GF-D8 (cell line): Measurements from ENCODE around the gene MAIP1.

Experiments
- DNase-seq: peaks from one replicate; lab custom pipeline; 2025; lab: John Stamatoyannopoulos, UW

Gene MAIP1

GRCh38 chr2:199950396-199950795 is 5.0 kb upstream of the MAIP1 start:
- DNase-seq = no peak

GRCh38 chr2:199951023-199951422 is 4.4 kb upstream of the MAIP1 start:
- no peak for DNase-seq

GRCh38 chr2:199955007-199955338 is 409 bp upstream of the MAIP1 start:
- no peak for DNase-seq

GRCh38 chr2:199956062-199956380 is 639 bp downstream of the MAIP1 start:
- no peak for DNase-seq

DNA sequence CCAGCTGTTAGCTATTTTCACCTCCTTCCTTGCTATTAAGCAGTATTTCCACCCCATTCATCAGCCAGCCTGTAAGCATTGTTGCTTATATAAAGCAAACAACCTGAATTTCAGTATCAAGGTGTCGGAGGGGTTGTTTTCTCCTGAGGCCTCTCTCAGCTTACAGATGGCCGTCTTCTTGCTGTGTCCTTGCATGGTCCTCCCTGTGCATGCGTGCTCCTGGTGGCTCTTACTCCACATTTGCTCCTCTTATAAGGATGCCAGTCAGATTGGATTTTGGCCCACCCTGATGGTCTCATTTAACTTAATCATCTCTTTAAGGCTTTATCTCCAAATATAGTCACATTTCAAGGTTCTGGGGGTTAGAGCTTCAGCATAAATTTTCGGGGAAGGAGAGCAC is 2.6 kb downstream of the MAIP1 start:
- DNase-seq = no peak

GRCh38 chr2:199962203-199962602 is 6.8 kb downstream of the MAIP1 start:
- DNase-seq = no peak

- DNase-seq = no peak
Observed at GRCh38 chr2:199966405-199966804, 11.0 kb downstream of the MAIP1 start.

GRCh38 chr2:199966976-199967375 is 11.6 kb downstream of the MAIP1 start:
- no peak for DNase-seq

DNA sequence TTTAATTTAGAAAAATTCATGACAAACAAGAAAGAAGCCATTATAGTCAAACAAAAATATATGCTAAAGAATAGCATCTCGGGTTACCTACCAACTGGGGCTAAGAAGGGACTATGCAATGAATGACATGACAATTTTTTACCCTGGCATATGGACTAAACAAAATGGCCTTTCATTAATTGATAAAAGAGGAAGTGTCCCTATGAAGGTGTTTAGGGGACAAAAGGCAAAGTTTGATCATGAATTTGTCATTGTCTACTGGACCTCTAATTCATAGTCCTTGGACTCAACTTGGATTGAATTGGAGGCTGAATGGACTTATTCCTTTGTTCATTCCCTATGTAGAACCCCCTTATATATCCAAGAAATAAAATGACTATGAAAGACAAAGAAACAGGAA is 12.7 kb downstream of the MAIP1 start:
- no peak for DNase-seq

DNA sequence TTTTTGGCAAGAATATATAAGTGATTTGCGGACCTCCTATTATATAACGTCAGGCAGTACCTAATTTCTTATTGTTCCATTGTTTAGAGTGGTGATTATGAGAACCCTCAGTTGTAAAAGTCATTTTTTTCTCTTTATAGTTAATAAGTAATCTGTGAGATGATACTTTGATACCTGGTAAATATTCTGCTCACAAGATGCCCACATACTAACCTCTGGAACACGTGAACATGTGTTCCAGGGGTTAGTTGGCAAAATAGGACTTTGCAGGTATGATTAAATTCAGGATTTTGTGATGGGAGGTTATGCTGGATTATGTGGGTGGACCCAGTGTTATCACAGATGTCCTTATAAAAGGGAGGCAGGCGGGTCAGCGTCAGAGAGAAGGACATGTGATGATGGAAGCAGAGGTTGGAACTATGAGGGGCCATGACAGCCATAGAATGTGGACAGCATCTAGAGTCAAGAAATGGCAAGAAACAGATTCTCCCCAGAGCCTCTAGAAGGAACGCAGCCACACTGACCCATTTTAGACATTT is 16.8 kb downstream of the MAIP1 start:
- no peak for DNase-seq

GRCh38 chr2:199973703-199974102 is 18.3 kb downstream of the MAIP1 start:
- no peak for DNase-seq

- no peak for DNase-seq
Observed at GRCh38 chr2:199975273-199975895, 20.0 kb downstream of the MAIP1 start.

GRCh38 chr2:199977984-199978415 is 22.6 kb downstream of the MAIP1 start:
- DNase-seq = no peak

GRCh38 chr2:199979398-199979797 is 24.0 kb downstream of the MAIP1 start:
- DNase-seq = no peak

GRCh38 chr2:199979832-199980628 is 24.6 kb downstream of the MAIP1 start:
- no peak for DNase-seq

DNA sequence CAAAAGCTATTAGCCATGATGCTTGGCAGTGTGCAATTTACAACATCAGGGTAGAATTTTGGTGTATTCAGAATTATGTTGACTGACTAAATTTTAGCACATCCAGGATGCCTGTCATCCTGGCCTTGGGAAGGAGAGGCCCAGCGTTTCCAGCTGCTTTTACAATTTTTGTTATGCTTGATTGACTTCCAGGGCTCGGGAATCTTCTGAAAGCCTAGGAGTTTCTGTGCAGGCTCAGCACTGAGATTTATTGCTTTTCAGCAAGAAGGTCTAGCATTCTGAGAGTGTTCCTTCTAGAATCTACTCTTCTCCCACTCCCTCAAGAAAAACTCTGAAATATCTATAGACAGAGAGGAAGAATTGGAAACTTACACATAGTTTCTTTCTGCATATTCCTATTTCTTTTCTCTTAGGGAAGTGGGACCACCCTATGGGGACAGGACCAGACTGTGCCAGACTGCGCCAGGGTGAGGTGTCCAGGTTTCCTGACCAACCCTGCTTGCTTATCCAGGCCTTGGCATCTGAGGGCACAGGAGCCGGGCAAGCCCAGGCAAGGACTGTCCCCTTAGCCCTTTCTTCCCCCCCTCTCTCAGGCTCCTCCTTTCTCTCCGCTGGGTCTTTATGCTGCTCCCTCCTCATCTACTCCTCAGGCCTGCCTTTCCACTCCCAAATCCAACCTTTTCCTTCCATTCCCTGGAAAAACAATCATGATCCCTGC is 26.9 kb downstream of the MAIP1 start:
- no peak for DNase-seq

GRCh38 chr2:199983534-199983933 is 28.2 kb downstream of the MAIP1 start:
- no peak for DNase-seq

- DNase-seq = no peak
Observed at GRCh38 chr2:199984159-199984558, 28.8 kb downstream of the MAIP1 start.

GRCh38 chr2:199984755-199985154 is 29.4 kb downstream of the MAIP1 start:
- DNase-seq = no peak

DNA sequence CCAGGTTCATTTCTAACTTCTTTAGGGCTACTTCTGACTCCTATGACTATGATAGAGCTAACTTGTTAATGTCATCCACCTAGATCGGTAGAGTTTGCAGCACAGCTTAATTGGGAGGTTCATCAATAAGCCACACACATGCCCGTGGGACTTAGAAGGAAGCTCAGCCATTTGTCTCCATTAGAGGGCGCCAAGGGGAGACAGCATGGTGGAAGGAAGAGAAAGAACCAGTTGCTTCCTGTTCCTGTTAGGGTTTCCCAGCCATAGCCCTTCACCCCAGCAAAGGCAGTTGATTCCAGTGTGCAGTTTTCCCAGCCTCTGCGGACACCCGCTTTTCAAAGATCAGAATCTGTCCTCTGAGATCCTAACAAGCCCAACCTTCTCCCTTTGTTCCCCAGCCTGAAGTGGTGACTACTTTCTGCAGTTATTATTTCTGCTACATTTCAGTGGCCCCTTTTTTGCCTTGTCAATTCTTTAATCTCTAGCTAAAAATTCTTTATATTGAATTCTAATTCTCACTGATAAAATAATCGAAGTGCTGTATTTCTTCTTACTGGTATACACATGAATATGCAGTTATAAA is 30.3 kb downstream of the MAIP1 start:
- peak; percentile 37 for DNase-seq

DNA sequence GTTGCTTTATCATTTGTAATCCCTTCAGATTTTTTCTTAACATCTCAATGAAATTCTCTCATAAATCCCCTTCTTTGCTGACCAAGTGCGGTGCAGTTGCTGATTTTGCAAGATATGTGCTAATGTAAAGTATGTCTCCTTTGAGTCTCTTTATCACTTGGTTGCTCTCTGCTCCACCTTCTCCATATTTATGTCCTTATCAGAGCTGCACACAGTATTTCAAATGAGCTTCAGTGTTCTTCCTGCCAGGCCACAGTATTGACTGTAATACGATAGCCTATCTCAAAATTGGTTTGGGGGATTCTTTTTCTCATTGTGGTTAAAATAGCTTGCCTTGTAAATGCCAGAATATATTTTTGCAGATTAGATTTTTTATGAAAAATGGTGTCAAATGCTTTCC is 32.2 kb downstream of the MAIP1 start:
- no peak for DNase-seq

DNA sequence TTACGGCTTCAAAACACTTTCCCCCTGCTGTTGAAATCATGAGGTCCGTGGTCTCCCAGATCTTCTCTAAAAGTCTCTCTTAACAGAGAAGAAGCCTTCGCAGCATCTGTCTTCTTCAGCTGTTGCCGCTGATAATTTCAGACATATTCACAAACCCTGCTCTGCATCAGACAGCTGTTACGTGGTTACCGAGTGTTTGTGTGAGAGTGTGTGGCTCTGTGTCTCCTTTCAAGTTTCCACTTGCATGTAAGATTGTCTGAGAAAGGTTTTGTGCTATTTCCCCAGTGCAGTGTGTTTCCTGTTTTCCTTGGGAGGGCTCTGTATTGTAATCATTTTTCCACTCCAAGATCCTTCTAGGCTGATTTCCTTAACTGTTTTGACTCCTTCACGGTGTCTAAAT is 32.8 kb downstream of the MAIP1 start:
- DNase-seq = no peak

- DNase-seq = no peak
Observed at GRCh38 chr2:199989822-199990221, 34.4 kb downstream of the MAIP1 start.
